ENCODE data around the gene MAP3K21. TPM values are rescaled to one million over a fixed set of nuclear protein-coding genes. Genes with fewer than 3 reads are reported as not detected.

MAP3K21 gene
- total and polyA plus RNA-seq, 3 donors from 2014 or later = 17.2 to 111 (median 80.2) TPM

DNA sequence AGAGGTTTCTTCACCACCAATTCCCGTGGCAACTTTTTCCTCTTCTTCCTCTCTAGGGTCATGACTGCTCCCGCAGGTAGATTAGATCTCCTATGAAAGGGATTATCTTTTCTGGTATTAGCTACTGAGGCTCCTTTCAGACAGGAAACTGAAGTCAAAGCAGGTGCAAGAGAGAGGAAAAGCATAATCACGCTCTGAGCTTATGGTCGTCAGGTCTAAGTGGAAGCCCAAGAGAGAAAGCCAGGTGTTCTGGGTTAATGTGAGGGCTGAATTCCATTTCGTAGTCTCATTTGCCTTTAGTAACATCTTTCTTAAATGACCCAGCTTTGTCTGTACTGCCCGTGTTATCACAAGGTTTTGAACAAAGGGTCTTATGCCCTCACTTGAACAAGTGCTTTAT is 8.3 kb upstream of the MAP3K21 start:
- H3K4me1 ChIP-seq = no peaks in the 10 kb centered on the region
- no peak overlapping the region for H3K4me3 ChIP-seq
- intact Hi-C loops (cut with DNase I; ENCODE audit: low total_unique reads) = no loop called here
- DNase-seq = no peak
- H3K27ac ChIP-seq = no peak overlapping the region
- H3K27me3 ChIP-seq = no peaks in the 10 kb centered on the region
- H3K9me3 ChIP-seq = no peaks in the 10 kb centered on the region
- 75 to 81% methylated on average over 6 of the region's 6 CpGs for WGBS, 2 donors
- TF ChIP-seq, protein P1, sequence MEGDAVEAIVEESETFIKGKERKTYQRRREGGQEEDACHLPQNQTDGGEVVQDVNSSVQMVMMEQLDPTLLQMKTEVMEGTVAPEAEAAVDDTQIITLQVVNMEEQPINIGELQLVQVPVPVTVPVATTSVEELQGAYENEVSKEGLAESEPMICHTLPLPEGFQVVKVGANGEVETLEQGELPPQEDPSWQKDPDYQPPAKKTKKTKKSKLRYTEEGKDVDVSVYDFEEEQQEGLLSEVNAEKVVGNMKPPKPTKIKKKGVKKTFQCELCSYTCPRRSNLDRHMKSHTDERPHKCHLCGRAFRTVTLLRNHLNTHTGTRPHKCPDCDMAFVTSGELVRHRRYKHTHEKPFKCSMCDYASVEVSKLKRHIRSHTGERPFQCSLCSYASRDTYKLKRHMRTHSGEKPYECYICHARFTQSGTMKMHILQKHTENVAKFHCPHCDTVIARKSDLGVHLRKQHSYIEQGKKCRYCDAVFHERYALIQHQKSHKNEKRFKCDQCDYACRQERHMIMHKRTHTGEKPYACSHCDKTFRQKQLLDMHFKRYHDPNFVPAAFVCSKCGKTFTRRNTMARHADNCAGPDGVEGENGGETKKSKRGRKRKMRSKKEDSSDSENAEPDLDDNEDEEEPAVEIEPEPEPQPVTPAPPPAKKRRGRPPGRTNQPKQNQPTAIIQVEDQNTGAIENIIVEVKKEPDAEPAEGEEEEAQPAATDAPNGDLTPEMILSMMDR (IDR thresholded peaks at IDR 0.05) = no peak
- no peak for TF ChIP-seq POLR2A (IDR thresholded peaks at IDR 0.05)
- no peaks in the 10 kb centered on the region for H3K36me3 ChIP-seq (ENCODE audit: low read depth, missing control alignments)

DNA sequence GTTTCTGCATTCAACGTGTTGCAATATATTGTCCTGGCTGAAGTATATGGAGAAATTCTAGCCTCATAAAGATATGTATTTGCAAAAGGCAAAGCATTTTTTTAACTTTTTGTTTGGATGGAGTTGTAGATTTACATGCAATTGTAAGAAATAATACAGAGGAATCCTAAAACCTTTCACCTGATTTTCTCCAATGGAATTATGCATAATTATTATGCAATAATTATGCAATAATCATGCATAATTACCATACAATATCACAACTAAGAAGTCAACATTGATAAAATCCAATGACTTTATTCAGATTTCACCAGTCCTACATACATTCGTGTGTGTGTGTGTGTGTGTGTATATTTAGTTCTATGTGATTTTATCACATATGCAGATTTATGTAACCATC is 7.5 kb upstream of the MAP3K21 start:
- Histone ChIP-seq H3K27me3 (no peaks in the 10 kb centered on the region), H3K4me1 (no peaks in the 10 kb centered on the region), H3K4me3 (no peak overlapping the region), H3K27ac (no peak overlapping the region), H3K36me3 (ENCODE audit: low read depth, missing control alignments) (no peaks in the 10 kb centered on the region), H3K9me3 (no peaks in the 10 kb centered on the region)
- intact Hi-C loops (cut with DNase I; ENCODE audit: low total_unique reads) = no loop called here
- DNase-seq = no peak
- no peak for TF ChIP-seq POLR2A (IDR thresholded peaks at IDR 0.05)
- TF ChIP-seq, protein P1 (IDR thresholded peaks at IDR 0.05) = no peak
- 67 to 82% methylated on average over 2 of the region's 2 CpGs for WGBS, 2 donors

DNA sequence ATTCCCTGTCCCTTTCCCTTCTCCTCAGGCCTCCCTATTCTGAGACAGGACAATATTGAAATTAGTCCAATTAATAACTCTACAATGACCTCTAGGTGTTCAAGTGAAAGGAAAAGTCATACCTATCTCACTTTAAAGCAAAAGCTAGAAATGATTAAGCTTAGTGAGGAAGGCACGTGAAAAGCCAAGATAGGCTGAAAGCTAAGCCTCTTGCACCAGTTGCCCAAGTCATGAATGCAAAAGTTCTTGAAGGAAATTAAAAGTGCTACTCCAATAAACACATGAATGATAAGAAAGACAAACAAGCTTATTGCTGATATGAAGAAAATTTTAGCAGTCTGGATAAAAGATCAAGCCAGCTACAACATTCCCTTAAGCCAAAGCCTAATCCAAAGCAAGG is 3.8 kb upstream of the MAP3K21 start:
- TF ChIP-seq, protein P1 (IDR thresholded peaks at IDR 0.05) = no peak
- no peak for TF ChIP-seq POLR2A (IDR thresholded peaks at IDR 0.05)
- no peak overlapping the region for H3K4me3 ChIP-seq
- H3K9me3 ChIP-seq = no peaks in the 10 kb centered on the region
- WGBS, 2 donors = 70 to 78% methylated on average over 1 of the region's 1 CpG
- no peaks in the 10 kb centered on the region for H3K27me3 ChIP-seq
- intact Hi-C loops (cut with DNase I; ENCODE audit: low total_unique reads) = no loop called here
- H3K4me1 ChIP-seq = no peaks in the 10 kb centered on the region
- no peaks in the 10 kb centered on the region for H3K36me3 ChIP-seq (ENCODE audit: low read depth, missing control alignments)
- no peak for DNase-seq
- H3K27ac ChIP-seq = no peak overlapping the region

DNA sequence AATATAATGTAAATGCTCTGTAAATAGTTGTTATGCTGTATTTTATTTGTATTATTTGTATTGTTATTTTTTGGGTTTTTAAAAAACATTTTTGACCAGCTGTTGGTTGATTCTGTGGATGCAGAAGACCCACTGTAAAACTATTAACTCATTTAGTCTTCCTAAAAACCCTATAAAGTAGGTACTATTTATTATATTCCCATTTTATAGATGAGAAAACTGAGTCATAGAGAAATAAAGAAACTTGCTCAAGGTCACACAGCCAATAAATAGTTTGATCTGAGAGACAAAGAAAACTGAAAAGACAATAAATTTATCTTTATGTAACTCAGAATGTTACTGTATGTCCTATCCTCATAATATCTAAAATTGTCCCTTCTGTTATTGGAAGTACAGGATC is 1.2 kb upstream of the MAP3K21 start:
- Histone ChIP-seq H3K4me1 (no peaks in the 10 kb centered on the region), H3K27ac (no peak overlapping the region), H3K4me3 (no peak overlapping the region), H3K36me3 (ENCODE audit: low read depth, missing control alignments) (no peaks in the 10 kb centered on the region), H3K9me3 (no peaks in the 10 kb centered on the region), H3K27me3 (no peaks in the 10 kb centered on the region)
- TF ChIP-seq POLR2A (IDR thresholded peaks at IDR 0.05) = no peak
- TF ChIP-seq, protein P1 (IDR thresholded peaks at IDR 0.05) = no peak
- no peak for DNase-seq
- intact Hi-C loops (cut with DNase I; ENCODE audit: low total_unique reads) = no loop called here

DNA sequence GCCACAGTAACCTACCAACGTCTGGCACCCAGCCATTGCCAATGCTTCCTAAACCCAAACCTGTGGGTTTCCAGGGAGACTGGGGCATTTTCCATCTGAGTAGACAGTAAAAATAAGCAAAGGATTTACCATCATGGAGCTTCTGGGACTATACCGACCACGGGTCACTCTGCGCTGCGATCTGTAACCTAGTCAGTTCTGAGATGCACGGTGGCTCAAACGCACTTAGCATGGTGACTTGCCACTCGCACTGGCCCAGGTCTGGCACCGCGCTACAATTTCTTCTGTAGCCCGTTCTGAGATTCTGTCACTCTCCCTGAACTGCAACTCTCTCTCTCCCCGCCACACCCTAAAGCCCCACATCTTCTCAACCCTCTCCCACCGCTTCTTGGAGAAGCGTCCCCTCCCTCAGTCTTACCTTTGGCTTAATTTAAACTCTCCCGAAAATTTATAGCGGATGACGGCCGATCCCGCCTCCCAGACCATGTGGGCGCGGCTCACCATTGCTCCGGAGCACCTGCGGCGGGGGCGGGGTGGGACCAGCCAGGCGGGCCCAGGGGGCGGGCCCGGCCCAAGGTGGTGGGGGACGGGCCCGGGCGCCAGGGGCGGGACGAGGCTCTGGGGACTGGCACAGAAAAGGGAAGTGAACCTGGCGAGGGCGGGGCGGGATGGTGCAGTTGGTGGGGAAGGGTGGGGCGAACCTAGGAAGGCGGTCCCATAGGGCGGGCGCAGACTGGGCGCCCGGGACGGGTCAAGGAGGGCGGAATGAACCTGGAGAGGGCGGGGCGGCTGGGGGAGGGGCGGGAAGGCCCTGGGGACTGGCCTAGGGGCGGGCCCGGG is 493 bp upstream of the MAP3K21 start:
- intact Hi-C loops (cut with DNase I; ENCODE audit: low total_unique reads) = no loop called here
- no peak overlapping the region for H3K27ac ChIP-seq

More for the DNA sequence above, 493 bp upstream of the MAP3K21 start:
- no peaks in the 10 kb centered on the region for H3K9me3 ChIP-seq
- no peaks in the 10 kb centered on the region for H3K4me1 ChIP-seq
- TF ChIP-seq POLR2A (IDR thresholded peaks at IDR 0.05) = no peak
- TF ChIP-seq, protein P1 (IDR thresholded peaks at IDR 0.05) = no peak
- WGBS, 2 donors = 2% methylated on average over 44 of the region's 49 CpGs
- DNase-seq = peak; percentile 96
- H3K4me3 ChIP-seq = peak overlapping the region; percentile 64 to 77
- H3K27me3 ChIP-seq = no peaks in the 10 kb centered on the region
- H3K36me3 ChIP-seq (ENCODE audit: low read depth, missing control alignments) = no peaks in the 10 kb centered on the region

Data from testis (tissue), 3 donors.